ENCODE data around the gene PSG7.
"Not testable (repeated sequence)": the region's sequence is repeated elsewhere in the genome, so short reads cannot be mapped to it uniquely, and the experiment has no call there.

PSG7 gene

DNA sequence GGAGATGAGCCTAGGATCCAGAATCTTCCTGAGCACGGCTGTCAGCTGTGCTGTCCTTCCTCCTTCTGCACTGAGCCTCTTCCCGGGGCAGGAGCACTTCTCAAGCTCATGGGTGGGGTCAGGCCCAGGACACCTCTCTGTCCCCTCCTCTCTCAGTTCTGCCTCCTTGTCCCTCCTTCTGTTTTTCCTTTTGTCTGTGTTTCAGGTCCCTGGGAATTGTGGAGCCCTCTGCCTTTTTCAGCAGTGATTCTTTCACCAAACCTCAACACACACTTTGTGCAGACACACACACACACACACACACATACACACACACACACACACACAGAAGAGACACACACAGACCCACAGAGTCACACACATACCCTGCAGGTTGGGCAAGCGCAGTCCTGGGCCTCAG lies at the start of gene PSG7:
Gene PSG7 (minus strand): TSS at position 101 of the 400 bp plus-strand sequence. CDS start 131 bp downstream, outside the sequence.
- DNase-seq (ENCODE audit: low spot score), result not testable (repeated sequence)

DNA sequence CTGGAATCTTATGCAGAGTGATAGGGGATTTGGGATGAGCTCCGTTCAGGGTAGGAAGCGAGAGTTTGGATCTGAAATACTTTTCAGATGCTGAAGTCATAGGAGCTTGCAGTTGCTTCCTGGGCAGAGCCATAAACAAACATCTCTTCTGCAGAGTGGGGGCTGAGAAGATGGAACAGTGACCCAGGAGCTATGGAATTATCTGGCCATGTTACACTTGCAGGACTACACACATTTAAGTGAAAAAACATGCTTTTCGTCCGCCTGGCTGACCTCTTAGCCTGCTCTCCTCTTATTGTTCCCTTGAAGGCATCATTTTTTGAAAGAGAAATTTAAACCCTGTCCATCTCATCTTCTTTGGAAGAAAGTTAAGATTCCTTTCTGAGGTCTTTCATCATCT lies 48.6 kb upstream of the PSG7 start:
- DNase-seq (ENCODE audit: low spot score), result no peak

- not testable (repeated sequence) for DNase-seq (ENCODE audit: low spot score)
These were observed 45.1 kb upstream of the PSG7 start for GRCh38 chr19:42982111-42982510.

DNA sequence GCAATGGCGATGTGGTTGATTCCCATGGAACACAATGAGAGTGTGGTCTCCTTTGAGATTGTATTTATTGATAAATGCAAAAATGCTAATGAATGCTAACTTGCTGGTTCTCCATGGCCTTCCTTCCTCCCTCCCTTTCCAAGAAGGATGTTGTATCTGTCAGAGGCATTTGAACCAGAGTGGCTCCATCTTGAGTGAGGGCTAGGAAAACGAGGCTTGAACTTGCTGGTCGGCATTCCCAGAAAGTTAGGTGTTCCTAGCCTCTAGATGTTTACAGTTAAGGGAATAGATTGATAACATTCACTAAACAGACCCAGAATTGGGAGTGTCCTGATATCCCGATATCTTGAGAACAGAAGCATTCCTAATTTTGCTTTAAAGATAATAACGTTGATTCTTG lies 34.4 kb upstream of the PSG7 start:
- DNase-seq (ENCODE audit: low spot score), result not testable (repeated sequence)

GRCh38 chr19:42965176-42965575 lies 28.2 kb upstream of the PSG7 start:
- no peak for DNase-seq (ENCODE audit: low spot score)

GRCh38 chr19:42961119-42961518 lies 24.1 kb upstream of the PSG7 start:
- DNase-seq (ENCODE audit: low spot score), result no peak

DNA sequence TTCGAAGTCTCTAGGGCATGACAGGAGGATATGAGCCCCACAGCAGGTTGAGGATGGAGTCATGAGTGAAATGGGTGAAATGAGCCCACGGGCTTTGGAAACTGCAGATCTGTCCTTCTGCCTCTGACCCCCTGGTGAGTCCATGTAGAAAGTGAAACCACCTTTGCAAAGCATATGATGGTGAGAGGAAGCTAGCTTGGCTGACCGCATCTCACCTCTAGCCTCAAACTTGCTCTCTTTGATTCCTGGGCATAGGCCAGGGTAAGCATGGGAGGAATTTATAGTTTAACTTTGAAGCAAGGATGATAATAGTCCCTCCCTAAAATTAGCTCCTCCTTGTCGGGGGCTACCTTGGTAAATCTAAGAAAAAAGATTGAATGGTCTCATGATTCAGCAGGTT lies 15.1 kb upstream of the PSG7 start:
- not testable (repeated sequence) for DNase-seq (ENCODE audit: low spot score)

DNA sequence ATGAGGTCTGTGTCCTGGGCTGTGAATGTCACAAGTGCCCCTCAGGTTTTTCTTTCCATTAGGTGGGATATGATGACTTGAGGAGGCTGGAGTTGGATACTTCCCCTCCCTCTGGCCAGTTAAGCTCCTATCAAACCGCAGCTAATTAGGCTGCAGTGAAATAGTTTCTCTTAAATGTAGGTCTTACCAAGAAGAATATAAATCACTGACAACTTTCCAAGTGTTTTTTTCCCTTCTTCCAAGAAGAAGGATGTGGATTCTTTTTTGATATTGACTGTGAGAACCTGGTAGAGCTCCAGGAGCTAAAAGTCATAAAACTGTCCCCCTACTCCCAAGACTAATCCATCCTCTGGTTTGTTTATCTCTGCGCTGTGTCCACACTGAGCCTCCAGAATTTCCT lies 14.5 kb upstream of the PSG7 start:
- DNase-seq (ENCODE audit: low spot score), result not testable (repeated sequence)

- no peak for DNase-seq (ENCODE audit: low spot score)
These were observed 5.3 kb upstream of the PSG7 start for GRCh38 chr19:42942187-42942789.

- DNase-seq (ENCODE audit: low spot score), result not testable (repeated sequence)
These were observed 2.3 kb downstream of the PSG7 start for GRCh38 chr19:42934726-42935125.

DNA sequence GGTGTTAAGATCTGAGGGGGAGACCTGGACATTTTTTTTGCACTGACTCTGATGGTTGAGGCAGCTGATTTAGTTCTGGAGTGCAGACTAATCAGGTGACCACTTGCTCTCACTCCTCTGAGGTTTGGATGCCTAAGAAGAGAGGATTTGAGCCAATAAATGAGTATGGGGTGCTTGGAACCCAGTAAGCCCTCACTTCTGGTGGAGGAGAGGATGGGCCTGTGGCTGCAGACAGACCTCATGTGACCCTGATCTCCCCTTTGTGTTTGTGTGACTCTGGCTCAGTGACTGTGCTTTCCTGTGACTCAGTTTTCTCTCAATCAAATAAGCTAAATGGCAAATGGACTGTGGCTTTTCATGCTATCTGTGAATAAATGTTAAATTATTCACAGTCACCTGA lies 2.8 kb downstream of the PSG7 start:
- DNase-seq (ENCODE audit: low spot score), result not testable (repeated sequence)

DNA sequence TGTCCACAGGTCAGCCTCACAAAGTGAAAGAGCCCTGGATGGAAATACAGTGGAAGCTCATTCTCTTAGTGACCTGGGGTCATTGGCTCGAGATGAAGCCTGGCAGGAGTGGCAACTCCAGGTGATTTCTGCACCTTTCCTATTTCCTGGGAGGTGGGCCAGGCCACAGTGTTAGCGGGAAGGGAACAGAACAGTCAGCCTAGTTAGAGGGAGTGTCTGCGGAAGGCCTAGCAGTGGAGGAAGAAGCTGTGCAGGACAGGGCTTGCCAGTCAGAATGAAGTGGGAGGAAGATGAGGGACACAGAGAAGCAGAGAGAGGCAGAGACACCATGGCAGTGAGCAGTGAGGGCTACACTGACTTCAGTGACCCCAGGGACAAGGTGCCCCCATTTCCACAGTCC lies 3.6 kb downstream of the PSG7 start:
- not testable (repeated sequence) for DNase-seq (ENCODE audit: low spot score)

DNA sequence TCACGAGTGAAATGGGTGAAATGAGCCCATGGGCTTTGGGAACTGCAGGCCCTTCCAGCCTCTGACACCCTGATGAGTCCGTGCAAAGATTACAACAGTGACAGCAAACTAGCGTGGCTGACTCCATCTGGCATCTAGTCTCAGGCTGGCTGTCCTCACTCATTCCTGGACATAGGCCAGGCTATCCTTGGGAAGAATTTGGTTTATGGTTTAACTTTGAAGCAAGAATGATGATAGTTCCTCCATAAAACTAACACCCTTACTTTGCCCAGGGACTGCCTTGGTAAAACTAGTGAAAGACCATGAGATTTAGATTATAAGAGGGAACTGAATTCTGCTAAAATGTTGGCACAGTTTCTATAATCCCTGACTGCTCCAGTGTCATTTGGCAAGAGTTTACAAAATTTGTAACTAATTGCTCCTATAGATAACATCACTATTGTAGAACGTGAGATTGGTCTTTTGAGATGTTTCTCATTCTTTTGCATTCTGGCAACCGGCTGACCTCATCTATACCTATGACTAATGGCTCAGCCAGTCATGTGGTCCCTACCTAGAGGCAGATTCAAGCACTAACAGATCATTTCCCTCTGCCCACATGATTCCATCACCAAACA lies 4.4 kb downstream of the PSG7 start:
- DNase-seq (ENCODE audit: low spot score), result not testable (repeated sequence)

DNA sequence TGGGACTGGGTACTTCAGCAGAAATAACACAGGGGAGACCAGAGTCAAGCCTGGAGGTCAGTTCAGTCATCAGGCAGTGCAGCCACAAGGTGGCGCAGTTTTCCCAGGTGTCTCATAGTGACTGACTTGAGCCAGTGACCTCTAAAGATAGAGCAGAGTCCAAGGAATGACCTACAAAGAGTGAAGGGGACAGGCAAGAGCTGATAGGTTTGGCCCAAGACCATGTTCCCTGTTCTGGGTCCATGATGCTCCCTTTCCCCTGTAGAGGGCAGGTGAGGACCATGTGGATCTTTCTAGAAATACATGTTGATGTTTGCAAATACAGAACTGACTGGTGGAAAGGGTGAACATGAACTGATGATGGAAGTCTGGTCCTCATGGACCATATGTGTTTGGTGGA lies 6.8 kb downstream of the PSG7 start:
- DNase-seq (ENCODE audit: low spot score), result not testable (repeated sequence)

GRCh38 chr19:42928896-42929295 lies 8.1 kb downstream of the PSG7 start:
- no peak for DNase-seq (ENCODE audit: low spot score)

GRCh38 chr19:42926781-42927180 lies 10.2 kb downstream of the PSG7 start:
- DNase-seq (ENCODE audit: low spot score), result no peak

- DNase-seq (ENCODE audit: low spot score), result not testable (repeated sequence)
These were observed 13.9 kb downstream of the PSG7 start for GRCh38 chr19:42923106-42923505.

DNA sequence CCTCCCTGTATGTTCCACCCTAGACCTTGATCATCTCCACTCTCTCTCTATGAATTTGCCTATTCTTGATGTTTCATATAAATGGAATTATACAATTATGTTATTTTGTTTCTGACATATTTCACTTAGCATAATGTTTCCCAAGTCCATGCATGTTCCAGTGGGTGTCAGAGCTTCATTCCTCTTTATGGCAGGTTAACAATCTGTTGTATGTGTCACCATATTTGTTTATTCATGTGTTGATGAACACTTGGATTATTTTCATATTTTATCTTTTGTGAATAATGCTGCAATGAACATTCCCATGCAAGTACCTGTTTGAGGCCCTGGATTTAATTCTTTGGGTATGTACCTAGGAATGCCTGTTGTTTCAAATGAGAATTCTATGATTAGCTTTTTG lies 16.0 kb downstream of the PSG7 start:
- not testable (repeated sequence) for DNase-seq (ENCODE audit: low spot score)

- DNase-seq (ENCODE audit: low spot score), result no peak
These were observed 17.3 kb downstream of the PSG7 start for GRCh38 chr19:42919757-42920079.

GRCh38 chr19:42919070-42919756 lies 17.8 kb downstream of the PSG7 start:
- not testable (repeated sequence) for DNase-seq (ENCODE audit: low spot score)

- DNase-seq (ENCODE audit: low spot score), result not testable (repeated sequence)
These were observed 18.5 kb downstream of the PSG7 start for GRCh38 chr19:42918377-42919069.

- not testable (repeated sequence) for DNase-seq (ENCODE audit: low spot score)
These were observed 19.4 kb downstream of the PSG7 start, which contains the start of gene PSG6 for GRCh38 chr19:42917634-42918033. Gene PSG6 (minus strand): TSS chr19:42917894. CDS start chr19:42917792, 102 bp downstream.

DNA sequence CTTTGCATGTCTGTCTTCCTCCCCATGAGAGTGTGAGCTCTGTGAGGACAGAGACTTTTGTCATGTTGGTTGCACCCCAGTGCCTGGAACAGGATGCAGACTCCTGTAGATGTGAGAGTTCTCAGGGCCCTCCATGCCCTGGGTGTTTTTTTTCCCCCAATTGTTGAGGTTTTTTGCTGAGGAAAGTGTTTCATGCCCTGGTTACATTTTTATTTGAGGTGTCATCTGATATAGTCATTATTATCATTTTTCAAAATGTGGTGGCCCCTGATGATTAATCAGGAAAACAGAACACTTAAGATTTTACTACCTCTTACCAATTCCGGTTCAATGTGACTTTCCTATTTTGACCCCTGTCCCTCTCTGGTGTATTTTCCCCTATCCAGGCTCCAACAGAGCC lies 20.1 kb downstream of the PSG7 start:
- not testable (repeated sequence) for DNase-seq (ENCODE audit: low spot score)

Measured in left forelimb (tissue), 1 donor.